ENCODE results near the gene SMG1. TPM values are rescaled to one million over a fixed set of nuclear protein-coding genes. Genes with fewer than 3 reads are reported as not detected.

SMG1 gene
- total and polyA plus RNA-seq, 2 of the 13 experiments (the other 11 are each of a cell fraction or from before 2014, with no cell fraction given), result 48.7 to 53.7 TPM

DNA sequence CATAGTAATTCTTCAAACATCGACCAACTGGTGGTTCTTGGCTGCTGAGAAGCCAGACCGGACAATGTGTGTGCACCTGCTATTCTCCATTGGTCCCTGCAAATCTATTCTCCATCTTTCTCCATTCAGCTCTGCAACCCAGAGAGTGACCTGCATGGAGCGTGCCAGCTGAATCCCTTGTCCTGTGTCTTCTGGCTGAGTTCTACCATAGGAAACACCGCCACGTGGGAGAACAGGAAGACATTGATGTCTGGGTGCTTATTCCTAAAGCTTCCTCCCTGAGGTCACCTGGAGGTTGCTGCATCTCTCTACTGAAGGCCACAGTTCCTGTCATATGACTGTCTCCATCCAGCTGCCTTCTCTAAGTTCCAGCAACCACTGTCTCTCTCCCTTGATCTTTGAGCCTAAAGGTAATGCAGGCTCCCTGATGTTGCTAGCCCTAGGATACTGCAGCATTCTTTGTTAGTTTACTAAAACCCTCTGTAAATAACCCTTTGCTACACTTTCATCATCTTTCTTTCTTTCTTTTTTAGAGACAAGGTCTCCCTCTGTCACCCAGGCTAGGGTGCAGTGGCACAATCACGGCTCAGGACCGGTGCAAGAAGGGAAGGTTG is 10.6 kb upstream of the SMG1 start (continued):
- TF ChIP-seq ZNF558 (CRISPR knock-in tag; IDR thresholded peaks at IDR 0.05; ENCODE audit: borderline replicate concordance) (no peak), ZNF775 (CRISPR knock-in tag; IDR thresholded peaks at IDR 0.05; ENCODE audit: borderline replicate concordance) (no peak), MTERF4 (CRISPR knock-in tag; IDR thresholded peaks at IDR 0.05) (no peak), TFDP1 (CRISPR knock-in tag; IDR thresholded peaks at IDR 0.05; ENCODE audit: borderline replicate concordance) (peak; percentile 39; the same call in 1 of the 2 replicates), AGO1 (IDR thresholded peaks at IDR 0.05; ENCODE audit: low read depth, low read length, poor library complexity, severe bottlenecking) (no peak), ZNF44 (CRISPR knock-in tag; IDR thresholded peaks at IDR 0.05) (no peak), HNF4A (CRISPR knock-in tag; IDR thresholded peaks at IDR 0.05) (peak; percentile 97), ZSCAN30 (CRISPR knock-in tag; IDR thresholded peaks at IDR 0.05) (peak; percentile 50; the same call in 1 of the 2 replicates), ZNF12 (CRISPR knock-in tag; IDR thresholded peaks at IDR 0.05) (no peak), HMGXB4 (CRISPR knock-in tag; IDR thresholded peaks at IDR 0.05; ENCODE audit: borderline replicate concordance in 1 of 2, low read depth in 1 of 2) (peak in 1 of 2 experiments; percentile 69; a peak in 1 of 4 replicates), ZNF350 (CRISPR knock-in tag; IDR thresholded peaks at IDR 0.05; ENCODE audit: borderline replicate concordance, low read depth) (no peak), SALL1 (CRISPR knock-in tag; IDR thresholded peaks at IDR 0.05) (peak; percentile 90), ZNF275 (CRISPR knock-in tag; IDR thresholded peaks at IDR 0.05; ENCODE audit: borderline replicate concordance) (no peak), HDAC2 (CRISPR knock-in tag; IDR thresholded peaks at IDR 0.05) (peak; percentile 92), ZNF512 (CRISPR knock-in tag; IDR thresholded peaks at IDR 0.05) (no peak), RNF2 (conservative IDR thresholded peaks at IDR 0.05; ENCODE audit: low read depth) (no peak)
- TF ChIP-seq, protein P1, sequence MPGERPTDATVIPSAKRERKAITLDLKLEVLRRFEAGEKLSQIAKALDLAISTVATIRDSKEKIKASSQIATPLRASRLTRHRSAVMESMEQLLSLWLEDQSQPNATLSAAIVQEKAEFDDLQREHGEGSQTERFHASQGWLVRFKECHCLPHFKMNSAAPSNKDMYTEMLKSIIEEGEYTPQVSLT (CRISPR knock-in tag; IDR thresholded peaks at IDR 0.05; ENCODE audit: borderline replicate concordance, low read depth), result no peak
- TF ChIP-seq, protein P2, sequence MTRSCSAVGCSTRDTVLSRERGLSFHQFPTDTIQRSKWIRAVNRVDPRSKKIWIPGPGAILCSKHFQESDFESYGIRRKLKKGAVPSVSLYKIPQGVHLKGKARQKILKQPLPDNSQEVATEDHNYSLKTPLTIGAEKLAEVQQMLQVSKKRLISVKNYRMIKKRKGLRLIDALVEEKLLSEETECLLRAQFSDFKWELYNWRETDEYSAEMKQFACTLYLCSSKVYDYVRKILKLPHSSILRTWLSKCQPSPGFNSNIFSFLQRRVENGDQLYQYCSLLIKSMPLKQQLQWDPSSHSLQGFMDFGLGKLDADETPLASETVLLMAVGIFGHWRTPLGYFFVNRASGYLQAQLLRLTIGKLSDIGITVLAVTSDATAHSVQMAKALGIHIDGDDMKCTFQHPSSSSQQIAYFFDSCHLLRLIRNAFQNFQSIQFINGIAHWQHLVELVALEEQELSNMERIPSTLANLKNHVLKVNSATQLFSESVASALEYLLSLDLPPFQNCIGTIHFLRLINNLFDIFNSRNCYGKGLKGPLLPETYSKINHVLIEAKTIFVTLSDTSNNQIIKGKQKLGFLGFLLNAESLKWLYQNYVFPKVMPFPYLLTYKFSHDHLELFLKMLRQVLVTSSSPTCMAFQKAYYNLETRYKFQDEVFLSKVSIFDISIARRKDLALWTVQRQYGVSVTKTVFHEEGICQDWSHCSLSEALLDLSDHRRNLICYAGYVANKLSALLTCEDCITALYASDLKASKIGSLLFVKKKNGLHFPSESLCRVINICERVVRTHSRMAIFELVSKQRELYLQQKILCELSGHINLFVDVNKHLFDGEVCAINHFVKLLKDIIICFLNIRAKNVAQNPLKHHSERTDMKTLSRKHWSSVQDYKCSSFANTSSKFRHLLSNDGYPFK (CRISPR knock-in tag; IDR thresholded peaks at IDR 0.05; ENCODE audit: borderline replicate concordance), result no peak
